Mucosa of descending colon (tissue), 3 donors: ENCODE measurements around the gene TMTC2. TPM values are rescaled to one million over a fixed set of nuclear protein-coding genes. Genes with fewer than 3 reads are reported as not detected.

Source experiments
- ATAC-seq: fragments of 200-7000 bp; cut with Tn5 transposase; one replicate; pipeline ENCODE4 v1.9.1; 2020; ENCODE audit warnings: mild to moderate bottlenecking, moderate library complexity
- DNase-seq, 3 donors: peaks; one replicate each; pipeline ENCODE4 v3.0.0-alpha.2; 2020
- H3K36me3 ChIP-seq: fragments of 200-600 bp; one replicate; pipeline ENCODE4 v1.8.0; 2021; ENCODE audit warnings: low read depth, mild to moderate bottlenecking
- H3K4me1 ChIP-seq: fragments of 200-600 bp; one replicate; pipeline ENCODE4 v1.8.0; 2021; ENCODE audit warnings: low read depth, mild to moderate bottlenecking
- H3K4me3 ChIP-seq: fragments of 200-600 bp; one replicate; pipeline ENCODE4 v1.8.0; 2021; ENCODE audit warnings: mild to moderate bottlenecking
- H3K9me3 ChIP-seq: fragments of 200-600 bp; one replicate; pipeline ENCODE4 v1.8.0; 2021; ENCODE audit warnings: mild to moderate bottlenecking
- intact Hi-C, 2 donors: fragments of 100-400 bp; cut with DNase I in 1 of 2; cut with micrococcal nuclease in 1 of 2; formaldehyde crosslinking; loops; one replicate each; pipeline versions ENCODE4 v1.11.0 to v1.11.1; 2022; cut with DNase I, micrococcal nuclease
- total RNA-seq, 3 donors: library from RNA; stranded (reverse); fragmentation: NEBNext Ultra II Directional in 2 of 3; extraction: Animal tissue kit (Norgen Biotek cat#: 25700) in 2 of 3; gene quantifications; one replicate each; pipeline versions ENCODE4 v1.2.1 to v1.2.4, GENCODE V29; 2021 to 2023
- TF ChIP-seq, protein P1 (sequence below): fragments of 200-600 bp; IDR thresholded peaks from one replicate; pipeline ENCODE4 v1.8.0; 2022; ENCODE audit warnings: antibody characterized with exemption, mild to moderate bottlenecking
- donor health status: DM: no; HTN: no; CAD: no; lungs with moderate emphysema.
- donor health status: DM: no; HTN: no; CAD: no.
- donor health status: DM: no; HTN: yes; CAD: no.

TMTC2 gene
- total RNA-seq, 3 donors from 2014 or later = 13.3 to 40.4 (median 14.6) TPM

DNA sequence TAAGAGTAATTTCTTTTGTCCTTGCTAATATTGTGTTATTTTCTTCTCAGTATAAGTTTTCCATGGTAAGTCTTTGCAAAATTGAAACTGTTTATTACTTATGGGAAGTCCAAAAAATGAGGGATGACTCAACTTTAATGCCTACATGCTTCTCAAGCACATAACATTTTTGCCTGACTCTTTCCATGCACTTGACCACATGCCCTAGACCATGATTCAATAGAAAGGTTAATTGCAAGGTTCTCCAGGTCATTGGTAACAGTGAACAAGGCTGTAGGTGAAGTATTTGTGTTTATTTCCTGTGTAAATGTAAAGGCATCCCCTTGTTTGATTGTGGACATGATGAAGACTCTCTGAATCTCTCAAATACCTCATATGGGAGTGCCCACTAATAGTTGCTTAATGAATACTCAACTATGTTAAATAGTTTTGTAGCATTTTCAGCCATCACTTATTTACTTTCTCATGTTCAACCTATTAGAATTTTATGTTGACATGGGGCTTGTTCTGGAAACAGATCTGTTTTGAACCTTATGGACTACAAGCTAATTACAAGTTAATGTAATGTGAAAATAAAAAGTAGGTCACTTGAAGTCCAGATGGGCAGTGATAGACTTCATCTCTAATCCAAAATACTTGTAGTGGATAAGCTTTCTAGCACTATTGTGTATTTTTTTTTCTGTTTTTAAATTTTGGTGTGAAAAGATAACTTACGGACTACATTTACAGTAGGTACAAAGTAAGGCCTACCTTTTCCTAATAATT, 131.7 kb downstream of the TMTC2 start:
- Histone ChIP-seq H3K36me3 (no peaks in the 10 kb centered on the region), H3K4me3 (no peak overlapping the region), H3K9me3 (no peaks in the 10 kb centered on the region), H3K4me1 (no peaks in the 10 kb centered on the region)
- DNase-seq = no peak
- intact Hi-C loops = no loop called here
- no peak for ATAC-seq
- TF ChIP-seq, protein P1, sequence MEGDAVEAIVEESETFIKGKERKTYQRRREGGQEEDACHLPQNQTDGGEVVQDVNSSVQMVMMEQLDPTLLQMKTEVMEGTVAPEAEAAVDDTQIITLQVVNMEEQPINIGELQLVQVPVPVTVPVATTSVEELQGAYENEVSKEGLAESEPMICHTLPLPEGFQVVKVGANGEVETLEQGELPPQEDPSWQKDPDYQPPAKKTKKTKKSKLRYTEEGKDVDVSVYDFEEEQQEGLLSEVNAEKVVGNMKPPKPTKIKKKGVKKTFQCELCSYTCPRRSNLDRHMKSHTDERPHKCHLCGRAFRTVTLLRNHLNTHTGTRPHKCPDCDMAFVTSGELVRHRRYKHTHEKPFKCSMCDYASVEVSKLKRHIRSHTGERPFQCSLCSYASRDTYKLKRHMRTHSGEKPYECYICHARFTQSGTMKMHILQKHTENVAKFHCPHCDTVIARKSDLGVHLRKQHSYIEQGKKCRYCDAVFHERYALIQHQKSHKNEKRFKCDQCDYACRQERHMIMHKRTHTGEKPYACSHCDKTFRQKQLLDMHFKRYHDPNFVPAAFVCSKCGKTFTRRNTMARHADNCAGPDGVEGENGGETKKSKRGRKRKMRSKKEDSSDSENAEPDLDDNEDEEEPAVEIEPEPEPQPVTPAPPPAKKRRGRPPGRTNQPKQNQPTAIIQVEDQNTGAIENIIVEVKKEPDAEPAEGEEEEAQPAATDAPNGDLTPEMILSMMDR = no peak

DNA sequence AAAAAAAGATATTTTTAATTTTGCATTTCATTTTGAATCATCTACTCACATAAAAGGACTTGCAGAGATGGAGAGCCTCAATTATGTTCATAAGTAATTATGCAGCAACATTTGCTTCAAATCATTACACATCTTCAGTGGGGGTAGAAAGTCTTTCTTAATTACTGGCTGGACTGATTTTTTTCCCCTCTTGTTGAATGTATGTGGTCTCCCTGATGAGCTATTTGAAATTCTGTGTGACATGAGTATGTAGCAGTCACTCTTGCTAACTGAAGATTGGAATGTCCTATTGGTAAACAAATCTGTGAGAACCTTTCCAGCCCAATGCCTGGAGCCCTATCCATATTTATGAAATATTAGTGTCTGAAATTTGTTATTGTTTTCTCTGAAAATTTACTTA, 139.8 kb downstream of the TMTC2 start:
- ATAC-seq (no peak), DNase-seq (no peak)
- TF ChIP-seq, protein P1 = no peak
- H3K36me3 ChIP-seq = no peaks in the 10 kb centered on the region
- intact Hi-C loops = no loop called here
- H3K9me3 ChIP-seq = no peaks in the 10 kb centered on the region
- no peak overlapping the region for H3K4me3 ChIP-seq
- H3K4me1 ChIP-seq = no peaks in the 10 kb centered on the region

GRCh38 chr12:82832096-82832495, 145.4 kb downstream of the TMTC2 start:
- Histone ChIP-seq H3K9me3 (no peaks in the 10 kb centered on the region), H3K4me1 (no peaks in the 10 kb centered on the region), H3K4me3 (no peak overlapping the region), H3K36me3 (no peaks in the 10 kb centered on the region)
- ATAC-seq = no peak
- intact Hi-C loops = no loop called here
- DNase-seq = no peak
- TF ChIP-seq, protein P1 = no peak

DNA sequence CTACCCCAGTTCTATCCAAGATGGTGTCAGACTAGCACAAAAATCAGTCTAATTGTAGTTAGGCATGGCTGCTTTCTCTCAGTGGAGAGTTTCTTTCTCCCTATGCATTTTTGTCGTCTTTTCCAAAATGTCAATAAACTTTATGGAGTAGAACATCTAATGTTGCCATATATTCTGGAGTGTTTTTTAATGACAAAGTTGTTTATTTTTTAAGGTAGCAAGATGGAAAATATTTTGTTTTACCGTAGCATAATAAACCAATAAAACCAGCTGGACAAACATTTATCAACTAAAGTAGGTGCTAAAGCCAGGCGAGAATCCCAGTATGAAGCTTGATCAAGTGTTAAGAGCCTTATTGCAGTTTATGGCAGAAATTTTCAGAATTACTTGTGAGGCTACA, 146.3 kb downstream of the TMTC2 start:
- no peak overlapping the region for H3K4me3 ChIP-seq
- no peaks in the 10 kb centered on the region for H3K9me3 ChIP-seq
- DNase-seq (no peak), ATAC-seq (no peak)
- no peaks in the 10 kb centered on the region for H3K36me3 ChIP-seq
- TF ChIP-seq, protein P1 = no peak
- H3K4me1 ChIP-seq = no peaks in the 10 kb centered on the region
- intact Hi-C loops = no loop called here

- H3K4me3 ChIP-seq = no peak overlapping the region
- TF ChIP-seq, protein P1 = no peak
- no peaks in the 10 kb centered on the region for H3K36me3 ChIP-seq
- no peaks in the 10 kb centered on the region for H3K4me1 ChIP-seq
- no peak for DNase-seq
- no peaks in the 10 kb centered on the region for H3K9me3 ChIP-seq
- intact Hi-C loops = no loop called here
- no peak for ATAC-seq
Observed at GRCh38 chr12:82833481-82833880, 146.8 kb downstream of the TMTC2 start.
